ENCODE measurements around the gene KLK2. TPM values are rescaled to one million over a fixed set of nuclear protein-coding genes. Genes with fewer than 3 reads are reported as not detected.

Gene KLK2
- total and polyA plus RNA-seq, 8 donors: not detected

DNA sequence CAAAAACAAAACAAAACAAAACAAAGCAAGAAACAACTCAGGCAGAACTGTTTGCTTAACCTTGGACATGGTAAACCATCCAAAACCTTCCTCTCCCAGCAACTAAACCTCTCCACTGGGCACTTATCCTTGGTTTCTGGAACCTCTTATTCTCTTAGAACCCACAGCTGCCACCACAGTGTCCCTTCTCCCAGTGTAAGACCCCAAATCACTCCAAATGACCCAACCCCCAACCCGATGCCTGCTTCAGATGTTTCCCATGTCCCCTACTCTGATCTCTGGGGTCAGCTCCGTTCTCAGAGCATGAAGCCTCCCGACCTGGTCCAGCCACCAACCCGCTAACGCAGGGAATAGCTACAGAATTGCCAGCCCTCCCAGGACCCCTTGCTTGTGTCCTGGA lies 972 bp downstream of the KLK2 start:
- intact Hi-C loops (cut with DNase I): no loop called here
- no peaks in the 10 kb centered on the region for H3K4me1 ChIP-seq

DNA sequence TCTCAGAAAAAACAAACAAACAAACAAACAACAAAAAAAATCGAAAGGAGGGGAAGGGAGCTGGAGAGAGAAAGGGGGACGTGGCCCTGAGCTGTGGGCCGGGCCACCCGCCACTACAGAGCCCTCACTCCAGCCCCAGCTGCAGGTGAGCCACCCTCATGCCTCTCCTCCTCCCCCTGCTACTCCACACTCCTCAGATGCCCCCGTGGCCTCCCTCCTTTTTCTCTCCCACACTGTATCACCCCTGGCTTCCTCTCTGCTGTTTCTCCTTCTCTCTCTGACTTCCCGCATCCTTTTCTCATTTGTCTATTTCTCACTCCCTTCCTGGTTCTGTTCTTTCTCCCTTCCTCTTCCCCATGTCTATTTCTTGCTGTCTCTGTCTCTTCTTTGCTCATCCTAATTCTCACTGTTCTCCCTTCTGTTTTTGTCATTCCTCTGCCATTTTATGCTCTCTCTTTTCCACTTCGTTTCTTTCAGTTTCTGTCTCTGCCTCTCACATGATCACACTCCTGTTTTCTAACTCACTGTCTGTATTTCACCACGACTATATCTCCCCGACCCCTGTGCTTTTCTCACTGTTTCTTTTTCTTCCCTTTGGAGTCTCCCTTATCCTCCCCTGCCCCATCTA lies 2.7 kb downstream of the KLK2 start:
- intact Hi-C loops (cut with DNase I): no loop called here
- ATAC-seq (no peak), DNase-seq (no peak)
- TF ChIP-seq, protein P1, sequence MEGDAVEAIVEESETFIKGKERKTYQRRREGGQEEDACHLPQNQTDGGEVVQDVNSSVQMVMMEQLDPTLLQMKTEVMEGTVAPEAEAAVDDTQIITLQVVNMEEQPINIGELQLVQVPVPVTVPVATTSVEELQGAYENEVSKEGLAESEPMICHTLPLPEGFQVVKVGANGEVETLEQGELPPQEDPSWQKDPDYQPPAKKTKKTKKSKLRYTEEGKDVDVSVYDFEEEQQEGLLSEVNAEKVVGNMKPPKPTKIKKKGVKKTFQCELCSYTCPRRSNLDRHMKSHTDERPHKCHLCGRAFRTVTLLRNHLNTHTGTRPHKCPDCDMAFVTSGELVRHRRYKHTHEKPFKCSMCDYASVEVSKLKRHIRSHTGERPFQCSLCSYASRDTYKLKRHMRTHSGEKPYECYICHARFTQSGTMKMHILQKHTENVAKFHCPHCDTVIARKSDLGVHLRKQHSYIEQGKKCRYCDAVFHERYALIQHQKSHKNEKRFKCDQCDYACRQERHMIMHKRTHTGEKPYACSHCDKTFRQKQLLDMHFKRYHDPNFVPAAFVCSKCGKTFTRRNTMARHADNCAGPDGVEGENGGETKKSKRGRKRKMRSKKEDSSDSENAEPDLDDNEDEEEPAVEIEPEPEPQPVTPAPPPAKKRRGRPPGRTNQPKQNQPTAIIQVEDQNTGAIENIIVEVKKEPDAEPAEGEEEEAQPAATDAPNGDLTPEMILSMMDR (IDR thresholded peaks at IDR 0.05): no peak
- Histone ChIP-seq H3K4me1 (no peaks in the 10 kb centered on the region), H3K4me3 (no peak overlapping the region), H3K36me3 (no peaks in the 10 kb centered on the region), H3K27ac (no peak overlapping the region), H3K9me3 (no peaks in the 10 kb centered on the region), H3K27me3 (peaks cover 0 to 91% of the 10 kb centered on the region in 2 donors)

More for the DNA sequence above, 972 bp downstream of the KLK2 start:
- no peak overlapping the region for H3K27ac ChIP-seq
- no peaks in the 10 kb centered on the region for H3K36me3 ChIP-seq
- H3K9me3 ChIP-seq: no peaks in the 10 kb centered on the region
- ATAC-seq: no peak
- H3K27me3 ChIP-seq: peaks cover 0 to 91% of the 10 kb centered on the region in 2 donors
- DNase-seq: no peak
- H3K4me3 ChIP-seq: no peak overlapping the region
- TF ChIP-seq, protein P1 (IDR thresholded peaks at IDR 0.05): no peak

DNA sequence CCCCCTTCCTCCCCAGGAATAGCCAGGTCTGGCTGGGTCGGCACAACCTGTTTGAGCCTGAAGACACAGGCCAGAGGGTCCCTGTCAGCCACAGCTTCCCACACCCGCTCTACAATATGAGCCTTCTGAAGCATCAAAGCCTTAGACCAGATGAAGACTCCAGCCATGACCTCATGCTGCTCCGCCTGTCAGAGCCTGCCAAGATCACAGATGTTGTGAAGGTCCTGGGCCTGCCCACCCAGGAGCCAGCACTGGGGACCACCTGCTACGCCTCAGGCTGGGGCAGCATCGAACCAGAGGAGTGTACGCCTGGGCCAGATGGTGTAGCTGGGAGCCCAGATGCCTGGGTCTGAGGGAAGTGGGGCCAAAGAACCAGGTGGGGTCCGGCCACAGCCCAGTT lies 3.2 kb downstream of the KLK2 start:
- TF ChIP-seq, protein P1 (IDR thresholded peaks at IDR 0.05): no peak
- Histone ChIP-seq H3K36me3 (no peaks in the 10 kb centered on the region), H3K9me3 (no peaks in the 10 kb centered on the region), H3K4me1 (no peaks in the 10 kb centered on the region), H3K27ac (no peak overlapping the region), H3K27me3 (peaks cover 0 to 92% of the 10 kb centered on the region in 2 donors), H3K4me3 (no peak overlapping the region)
- intact Hi-C loops (cut with DNase I): no loop called here
- ATAC-seq (no peak), DNase-seq (no peak)

DNA sequence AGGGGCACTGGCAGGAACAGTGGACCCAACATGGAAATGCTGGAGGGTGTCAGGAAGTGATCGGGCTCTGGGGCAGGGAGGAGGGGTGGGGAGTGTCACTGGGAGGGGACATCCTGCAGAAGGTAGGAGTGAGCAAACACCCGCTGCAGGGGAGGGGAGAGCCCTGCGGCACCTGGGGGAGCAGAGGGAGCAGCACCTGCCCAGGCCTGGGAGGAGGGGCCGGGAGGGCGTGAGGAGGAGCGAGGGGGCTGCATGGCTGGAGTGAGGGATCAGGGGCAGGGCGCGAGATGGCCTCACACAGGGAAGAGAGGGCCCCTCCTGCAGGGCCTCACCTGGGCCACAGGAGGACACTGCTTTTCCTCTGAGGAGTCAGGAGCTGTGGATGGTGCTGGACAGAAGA lies 4.1 kb downstream of the KLK2 start:
- H3K27me3 ChIP-seq: peaks cover 0 to 84% of the 10 kb centered on the region in 2 donors
- intact Hi-C loops (cut with DNase I): no loop called here
- no peak for ATAC-seq

DNA sequence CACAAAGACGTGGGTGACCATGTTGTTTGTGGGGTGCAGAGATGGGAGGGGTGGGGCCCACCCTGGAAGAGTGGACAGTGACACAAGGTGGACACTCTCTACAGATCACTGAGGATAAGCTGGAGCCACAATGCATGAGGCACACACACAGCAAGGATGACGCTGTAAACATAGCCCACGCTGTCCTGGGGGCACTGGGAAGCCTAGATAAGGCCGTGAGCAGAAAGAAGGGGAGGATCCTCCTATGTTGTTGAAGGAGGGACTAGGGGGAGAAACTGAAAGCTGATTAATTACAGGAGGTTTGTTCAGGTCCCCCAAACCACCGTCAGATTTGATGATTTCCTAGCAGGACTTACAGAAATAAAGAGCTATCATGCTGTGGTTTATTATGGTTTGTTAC lies 5.6 kb downstream of the KLK2 start:
- H3K4me1 ChIP-seq: no peaks in the 10 kb centered on the region
- intact Hi-C loops (cut with DNase I): no loop called here
- no peak for ATAC-seq
- H3K27me3 ChIP-seq: peaks cover 0 to 80% of the 10 kb centered on the region in 2 donors
- H3K4me3 ChIP-seq: no peak overlapping the region
- TF ChIP-seq, protein P1 (IDR thresholded peaks at IDR 0.05): no peak
- no peak for DNase-seq
- H3K9me3 ChIP-seq: no peaks in the 10 kb centered on the region
- H3K36me3 ChIP-seq: no peaks in the 10 kb centered on the region
- no peak overlapping the region for H3K27ac ChIP-seq

More for the DNA sequence above, 4.1 kb downstream of the KLK2 start:
- H3K4me1 ChIP-seq: no peaks in the 10 kb centered on the region
- TF ChIP-seq, protein P1 (IDR thresholded peaks at IDR 0.05): no peak
- no peak for DNase-seq
- no peaks in the 10 kb centered on the region for H3K36me3 ChIP-seq
- H3K27ac ChIP-seq: no peak overlapping the region
- H3K4me3 ChIP-seq: no peak overlapping the region
- H3K9me3 ChIP-seq: no peaks in the 10 kb centered on the region

Measured in left lung (tissue), 10 donors.